HG02938 (cell line): ENCODE results near the gene EMP3.
"Not testable (repeated sequence)": the region's sequence is repeated elsewhere in the genome, so short reads cannot be mapped to it uniquely, and the experiment has no call there.

Experiments used
- ATAC-seq: cut with Tn5 transposase; IDR thresholded peaks from one replicate; pipeline ENCODE4 v1.9.1; 2021; ENCODE audit warnings: mild to moderate bottlenecking, moderate library complexity; ENCODE audit not compliant: unreplicated experiment

The EMP3 gene

DNA sequence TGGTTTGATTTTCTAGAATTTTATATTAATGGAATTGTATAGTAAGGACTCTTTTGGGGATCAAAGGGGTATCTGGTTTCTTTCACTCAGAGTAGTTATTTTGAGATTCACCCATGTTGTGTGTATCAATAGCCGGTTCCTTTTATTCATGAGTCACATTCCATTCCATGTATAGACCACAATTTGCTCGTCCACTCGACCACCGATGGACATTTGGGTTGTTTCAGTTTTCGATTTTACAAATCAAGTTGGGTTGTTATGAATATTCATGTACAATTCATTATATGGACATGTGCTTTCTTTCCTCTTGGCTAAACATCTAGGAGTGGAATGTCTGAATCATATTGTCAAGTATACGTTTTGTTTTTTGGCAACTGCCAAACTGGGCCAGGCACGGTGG is 9.6 kb upstream of the EMP3 start:
- no peak for ATAC-seq

DNA sequence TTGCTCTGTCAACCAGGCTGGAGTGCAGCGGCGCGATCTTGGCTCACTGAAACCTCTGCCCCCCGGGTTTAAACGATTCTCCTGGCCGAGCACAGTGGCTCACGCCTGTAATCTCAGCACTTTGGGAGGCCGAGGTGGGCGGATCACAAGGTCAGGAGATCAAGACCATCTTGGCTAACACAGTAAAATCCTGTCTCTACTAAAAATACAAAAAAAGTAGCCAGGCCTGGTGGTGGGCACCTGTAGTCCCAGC is 7.7 kb upstream of the EMP3 start:
- not testable (repeated sequence) for ATAC-seq

DNA sequence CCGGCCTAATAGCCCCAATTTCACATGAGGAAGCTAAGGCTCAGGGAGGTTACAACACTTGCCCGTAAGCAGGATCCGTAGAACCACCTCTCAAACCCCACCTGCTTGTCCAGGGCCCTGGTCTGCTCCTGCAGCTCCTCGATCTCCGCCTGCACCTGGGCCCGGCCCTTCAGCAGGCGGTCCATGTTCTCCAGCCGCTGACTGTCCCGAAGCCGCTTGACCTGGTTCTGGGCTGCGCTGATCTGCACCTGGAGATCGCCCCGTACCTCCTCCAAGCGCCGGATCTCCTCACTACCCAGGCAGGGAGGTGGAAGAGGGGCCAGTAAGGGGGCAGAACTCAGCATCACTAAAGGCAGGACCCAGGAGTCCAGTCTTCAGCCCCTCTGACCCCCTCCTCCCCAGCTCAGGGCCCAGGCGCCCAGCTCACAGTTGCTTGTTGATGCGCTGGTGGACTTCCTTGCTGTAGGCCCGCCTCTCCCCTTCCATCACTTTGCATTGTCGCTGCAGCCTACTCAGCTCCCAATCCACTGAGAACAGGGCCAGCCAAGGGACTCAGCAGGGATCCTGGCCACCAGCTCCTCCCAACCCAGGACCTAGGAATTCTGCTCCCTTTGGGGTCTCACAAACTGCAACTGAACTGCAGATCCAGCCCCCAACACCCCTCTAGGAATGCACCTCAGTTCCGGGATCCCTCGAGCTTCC is 6.9 kb upstream of the EMP3 start:
- ATAC-seq = no peak

DNA sequence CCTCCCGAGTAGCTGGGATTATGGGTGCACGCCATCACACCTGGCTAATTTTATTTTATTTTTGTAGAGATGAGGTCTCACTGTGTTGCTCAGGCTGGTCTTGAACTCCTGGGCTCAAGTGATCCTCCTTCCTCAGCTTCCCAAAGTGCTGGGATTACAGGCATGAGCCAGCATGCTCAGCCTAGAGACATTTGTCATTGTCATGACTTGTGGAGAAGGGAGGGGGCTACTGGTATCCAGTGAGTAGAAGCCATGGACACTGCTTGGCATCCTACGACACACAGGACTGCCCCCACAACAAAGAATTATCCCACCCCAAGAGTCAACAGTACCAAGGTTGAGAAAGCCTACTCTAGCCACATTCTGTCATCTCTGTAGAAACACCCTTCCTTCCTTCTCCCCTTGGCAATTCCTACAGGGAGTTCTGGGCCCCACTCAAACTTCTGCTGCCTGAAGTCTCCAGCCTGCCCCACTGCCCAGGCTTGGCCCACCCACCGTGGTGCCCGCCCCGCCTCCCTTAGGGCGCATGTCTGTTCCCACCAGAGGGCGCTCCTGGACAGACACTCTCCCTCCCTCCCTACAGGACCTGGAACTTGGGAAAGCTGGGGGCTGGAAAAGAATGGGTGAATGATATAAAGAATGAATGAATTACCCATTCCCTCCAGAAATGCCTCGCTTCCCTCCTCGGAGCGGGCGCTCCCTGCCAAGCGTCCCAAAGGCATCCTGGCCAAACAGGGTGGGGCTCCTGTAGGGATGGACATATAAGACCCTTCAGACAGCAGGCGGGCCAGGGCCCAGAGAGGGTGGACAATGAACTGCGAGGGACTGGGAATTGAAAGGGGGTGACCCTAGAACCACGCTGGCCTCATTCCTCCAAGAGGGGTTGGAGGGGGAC is 5.5 kb upstream of the EMP3 start:
- no peak for ATAC-seq

DNA sequence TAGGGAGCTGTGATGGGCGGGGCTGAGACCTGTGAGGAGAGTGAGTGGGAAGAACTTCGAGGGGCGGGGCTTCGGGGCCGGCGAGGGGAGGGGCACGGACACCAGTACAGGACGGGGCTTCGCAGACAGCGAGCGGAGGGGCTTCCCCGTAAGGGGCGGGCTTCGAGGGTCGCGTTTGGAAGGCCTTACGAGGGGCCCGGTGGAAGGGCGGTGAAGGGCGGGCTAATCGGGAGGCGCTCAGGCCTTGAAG is 4.1 kb upstream of the EMP3 start:
- ATAC-seq = peak; percentile 48

DNA sequence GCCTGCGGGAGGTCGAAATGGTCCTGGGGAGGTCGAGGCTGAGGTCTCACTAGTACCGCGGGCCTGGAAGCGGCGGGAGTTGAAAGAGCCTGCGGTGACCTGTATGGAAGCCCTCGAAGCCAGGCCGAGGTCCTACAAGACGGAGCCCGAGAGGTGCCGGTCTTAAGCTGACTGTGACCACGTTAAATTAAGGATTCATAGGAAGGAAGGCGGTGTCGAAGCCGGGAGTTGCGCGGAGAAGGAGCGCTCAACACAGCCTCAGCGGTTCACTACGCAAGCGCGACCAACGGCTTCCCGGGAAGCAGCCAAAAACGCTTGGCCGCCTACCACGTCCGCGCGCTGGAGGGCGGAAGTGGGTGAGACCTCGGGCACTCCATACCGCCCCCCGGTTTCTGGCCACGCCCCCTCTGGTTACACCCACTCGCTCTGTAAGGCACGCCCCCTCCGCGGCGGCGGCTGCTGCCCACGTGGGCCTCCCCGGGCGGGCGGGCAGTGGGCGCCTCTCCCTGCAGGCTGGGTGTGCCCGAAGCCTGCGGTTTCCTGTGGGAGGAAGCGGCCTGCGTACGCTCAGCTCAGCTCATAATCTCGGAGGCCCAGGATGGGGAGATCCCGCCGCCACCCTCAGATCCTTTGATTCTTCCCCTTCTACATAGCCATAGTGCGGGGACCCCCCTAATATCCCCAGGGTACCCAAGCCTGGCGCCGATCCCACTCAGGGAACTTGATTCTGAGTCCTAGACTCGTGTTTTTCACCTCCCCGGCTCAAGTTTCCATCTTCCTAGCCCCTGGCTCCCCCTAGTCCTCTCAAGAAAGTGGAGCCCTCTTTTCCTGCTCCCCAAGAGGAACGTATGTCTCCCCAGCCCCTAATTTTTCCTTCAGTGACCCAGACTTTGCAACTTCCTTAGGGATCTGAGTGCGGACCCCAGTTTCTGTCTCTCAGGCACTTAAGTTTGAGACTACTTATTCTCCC is 3.4 kb upstream of the EMP3 start:
- peak; percentile 54 for ATAC-seq

DNA sequence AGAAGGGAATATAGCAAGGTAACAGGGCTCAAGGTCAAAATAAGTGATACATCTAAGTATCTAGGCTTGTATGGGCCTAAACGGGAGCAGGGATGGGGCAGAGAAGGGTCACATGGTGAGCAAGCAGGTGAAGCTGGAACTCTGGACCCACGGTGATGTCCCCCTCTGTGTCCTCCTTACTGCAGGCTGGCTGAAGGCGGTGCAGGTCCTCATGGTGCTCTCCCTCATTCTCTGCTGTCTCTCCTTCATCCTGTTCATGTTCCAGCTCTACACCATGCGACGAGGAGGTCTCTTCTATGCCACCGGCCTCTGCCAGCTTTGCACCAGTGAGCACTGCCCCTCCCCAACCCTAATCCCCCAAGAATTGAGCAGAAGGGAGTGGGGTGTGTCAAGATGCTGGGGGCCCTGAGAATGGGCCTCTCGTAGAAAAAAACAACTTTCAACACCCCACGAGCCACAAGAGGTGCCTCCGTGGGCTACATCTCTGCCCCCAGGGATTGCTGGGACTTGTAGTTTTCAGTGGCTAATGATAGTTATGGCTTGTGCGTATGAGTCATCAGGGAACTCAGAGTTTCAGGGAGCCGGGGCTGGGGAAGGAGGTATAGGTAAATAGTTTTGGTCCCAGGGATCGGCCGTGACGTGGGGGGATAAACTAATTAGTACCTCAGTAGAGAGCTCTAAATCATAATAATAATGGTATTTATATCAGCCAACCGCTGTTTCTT is 4.0 kb downstream of the EMP3 start:
- no peak for ATAC-seq

DNA sequence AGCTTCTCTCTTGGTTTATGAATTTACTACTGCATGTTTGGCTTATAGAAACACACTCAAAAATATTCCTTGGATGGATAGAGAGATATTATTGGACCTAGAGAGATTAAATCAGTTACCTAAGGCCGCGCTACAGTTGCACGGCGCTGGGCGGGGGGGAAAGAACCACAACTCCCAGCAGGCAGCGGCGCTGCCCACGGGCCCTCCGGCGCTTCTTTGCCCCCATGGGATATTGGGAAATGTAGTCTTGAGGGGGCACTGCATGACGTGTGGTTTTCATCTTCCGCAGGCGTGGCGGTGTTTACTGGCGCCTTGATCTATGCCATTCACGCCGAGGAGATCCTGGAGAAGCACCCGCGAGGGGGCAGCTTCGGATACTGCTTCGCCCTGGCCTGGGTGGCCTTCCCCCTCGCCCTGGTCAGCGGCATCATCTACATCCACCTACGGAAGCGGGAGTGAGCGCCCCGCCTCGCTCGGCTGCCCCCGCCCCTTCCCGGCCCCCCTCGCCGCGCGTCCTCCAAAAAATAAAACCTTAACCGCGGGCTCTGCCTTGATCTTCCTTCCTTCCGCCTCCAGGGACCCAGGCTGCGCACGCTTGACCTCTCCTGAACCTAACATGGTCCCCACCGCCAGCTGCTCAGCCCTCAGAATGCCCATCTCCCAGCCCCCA is 4.8 kb downstream of the EMP3 start:
- ATAC-seq = no peak

DNA sequence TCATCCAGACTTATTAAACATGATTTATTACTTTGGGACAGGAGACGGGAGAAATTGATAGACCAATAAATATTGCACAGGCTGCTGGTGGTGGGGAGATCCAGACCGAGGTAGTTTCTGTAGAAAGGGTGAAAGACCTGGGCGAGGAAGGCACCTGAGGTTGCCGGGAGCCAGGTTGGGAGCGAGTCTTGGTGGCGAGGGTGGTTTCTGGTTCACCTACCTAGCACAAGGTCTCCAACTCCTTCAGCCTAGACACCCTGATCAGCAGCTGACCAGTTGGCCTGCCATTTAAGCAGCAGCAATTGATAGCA is 7.0 kb downstream of the EMP3 start:
- ATAC-seq = no peak

DNA sequence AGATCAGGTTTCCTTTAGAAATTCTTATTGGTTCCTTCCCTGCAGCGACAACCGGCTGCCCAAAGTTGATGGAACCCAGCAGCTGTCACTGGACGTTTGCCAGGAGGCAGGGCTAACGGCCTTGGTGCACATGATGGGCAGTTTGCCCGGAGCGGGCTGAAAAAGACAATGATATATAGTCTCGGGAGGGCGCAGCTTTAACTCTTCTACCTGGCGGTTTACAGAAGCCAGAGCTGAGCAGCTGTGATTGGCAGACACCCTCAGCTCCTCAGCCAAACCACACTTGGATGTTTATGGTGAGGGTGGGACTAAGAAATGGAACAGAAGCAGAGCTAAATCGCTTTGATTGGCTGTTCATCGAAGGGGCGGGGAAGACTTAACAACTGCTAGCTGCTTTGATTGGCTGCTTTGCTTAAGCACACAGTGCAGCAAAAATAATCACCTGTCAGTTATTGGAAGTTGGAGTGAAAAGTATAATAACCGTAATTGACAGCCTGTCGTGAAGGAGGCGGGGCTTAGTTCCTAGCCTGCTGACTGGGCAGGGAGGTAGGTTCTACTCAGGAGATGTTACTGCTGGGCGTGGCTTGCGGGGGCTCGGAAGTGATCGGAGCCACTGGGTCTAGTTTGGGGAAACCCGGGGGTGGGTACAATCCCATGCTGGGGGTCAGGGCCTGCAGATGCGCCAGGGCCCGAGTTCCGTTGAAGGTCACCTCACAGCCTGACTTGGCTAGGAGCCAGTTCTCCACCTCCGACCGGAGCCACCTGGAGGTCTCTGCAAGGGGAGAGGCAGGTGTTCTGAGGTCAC is 7.5 kb downstream of the EMP3 start:
- ATAC-seq = peak; percentile 59

DNA sequence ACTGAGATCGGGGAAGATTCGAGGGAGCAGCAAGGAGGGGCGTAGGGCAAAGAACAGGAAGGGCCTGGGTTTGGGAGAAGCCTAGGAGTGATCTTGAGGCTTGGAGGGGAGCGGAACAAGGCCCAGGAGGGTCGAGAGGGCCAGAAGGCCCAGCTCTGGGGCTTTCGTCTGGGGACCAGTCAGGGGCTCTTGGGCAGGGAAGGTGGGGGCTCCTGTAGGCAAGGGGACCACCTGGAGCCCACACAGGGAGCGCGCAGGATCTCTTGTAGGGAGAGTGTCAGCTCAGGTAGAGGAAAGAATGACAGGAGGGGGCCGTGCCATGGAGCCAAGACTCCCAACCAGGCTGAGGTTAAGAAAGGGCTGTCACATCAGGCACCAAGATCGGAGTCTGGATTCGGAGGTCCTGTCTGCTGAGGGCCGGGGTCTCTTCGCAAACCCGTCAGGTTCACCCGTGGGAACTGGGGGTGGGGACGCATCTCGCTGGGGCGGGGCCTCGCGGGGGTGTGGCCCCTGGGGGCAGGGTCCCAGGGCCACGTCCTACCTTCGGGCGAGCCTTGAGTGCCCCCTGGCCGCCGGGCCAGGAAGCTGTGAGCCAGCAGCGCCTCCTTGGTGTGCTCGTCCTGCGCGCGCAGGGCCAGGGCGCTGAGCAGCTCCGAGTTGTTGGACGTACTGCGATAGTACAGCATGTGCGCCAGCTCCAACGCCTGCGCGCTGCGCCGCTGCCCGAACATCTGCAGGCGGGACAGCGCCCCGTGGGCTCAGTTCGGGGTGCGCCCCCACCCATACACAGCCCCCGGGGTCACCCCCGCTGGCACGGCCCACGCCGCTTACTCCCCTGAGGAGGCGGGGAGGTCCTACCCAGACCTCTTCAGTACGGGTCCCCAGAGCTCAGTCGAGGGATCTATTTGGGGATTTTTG is 8.4 kb downstream of the EMP3 start:
- ATAC-seq = no peak

DNA sequence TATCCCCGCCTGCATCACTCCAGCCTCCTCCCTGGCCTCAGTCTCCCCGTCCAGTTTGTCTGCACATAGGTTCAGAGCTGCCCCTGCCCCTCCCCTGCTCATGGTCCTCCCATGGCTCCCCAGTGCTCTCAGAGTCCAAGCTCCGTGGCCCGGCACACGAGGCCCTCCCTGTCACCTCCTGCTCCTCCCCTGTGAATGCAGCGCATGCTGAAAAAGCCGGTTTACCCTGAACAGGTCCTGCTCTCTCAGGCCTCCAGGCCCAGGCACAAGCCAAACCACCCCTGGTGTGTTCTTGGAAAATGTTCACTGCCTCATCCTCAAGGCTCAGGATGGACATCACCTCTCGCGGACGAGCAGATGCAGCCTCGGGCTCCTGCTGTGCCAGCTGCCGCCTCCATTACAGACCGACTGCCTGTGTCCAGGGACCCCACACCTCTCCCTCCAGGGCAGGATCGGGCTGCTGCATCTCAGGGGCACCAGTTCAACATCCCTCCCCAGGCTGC is 13.0 kb downstream of the EMP3 start:
- ATAC-seq = no peak

DNA sequence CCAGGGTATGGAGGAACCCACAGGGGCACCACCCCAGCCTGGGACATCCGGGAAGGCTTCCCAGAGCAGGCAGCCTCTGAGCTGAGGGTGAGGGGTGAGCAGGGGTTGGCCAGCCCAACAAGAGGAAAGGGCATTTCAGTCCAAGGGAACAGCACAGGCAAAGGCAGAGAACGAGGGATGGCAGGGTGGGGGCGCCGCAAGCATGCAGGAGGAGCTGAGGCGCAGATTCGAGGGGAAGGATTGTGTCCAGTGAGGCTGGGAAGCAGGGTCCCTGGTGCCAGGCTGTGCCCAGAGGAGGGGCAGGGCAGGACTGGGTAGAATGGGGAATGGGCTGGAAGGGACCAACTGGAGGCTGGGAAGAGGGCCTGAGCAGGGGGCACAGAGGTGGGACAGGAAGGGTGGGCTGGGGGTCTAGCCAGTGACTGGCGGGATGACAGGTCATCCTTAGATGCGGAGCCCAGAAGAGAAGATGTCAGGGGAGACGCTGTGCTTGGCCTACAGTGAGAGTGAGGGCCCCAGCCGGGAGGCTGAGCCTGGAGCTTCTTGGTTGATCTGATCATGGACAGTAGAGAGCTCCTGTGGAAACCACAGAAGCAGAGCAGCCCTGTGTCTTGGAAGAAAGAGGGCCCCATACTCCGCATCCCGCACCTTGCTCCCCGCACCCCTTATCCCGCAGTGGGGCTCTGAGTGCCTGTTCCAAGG is 13.6 kb downstream of the EMP3 start:
- no peak for ATAC-seq

DNA sequence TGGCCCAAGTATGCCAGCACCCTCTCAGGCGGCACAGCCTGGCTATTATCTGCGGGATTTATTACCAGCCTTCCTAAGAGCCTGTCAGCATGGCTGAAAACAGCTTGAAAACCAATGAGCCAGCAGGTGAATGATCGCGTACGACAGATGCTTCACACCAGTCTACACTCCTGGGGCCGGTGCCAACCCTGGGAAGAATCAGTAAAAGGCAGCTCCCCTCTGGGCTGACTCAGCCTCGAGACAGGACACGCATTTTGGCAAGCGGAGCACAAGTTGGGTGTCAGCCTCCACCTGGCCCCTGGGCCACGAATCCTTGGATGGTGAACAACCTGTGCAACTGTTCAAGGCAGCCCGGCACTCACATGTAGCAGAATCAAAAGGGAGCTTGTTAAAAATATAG is 15.6 kb downstream of the EMP3 start:
- no peak for ATAC-seq

DNA sequence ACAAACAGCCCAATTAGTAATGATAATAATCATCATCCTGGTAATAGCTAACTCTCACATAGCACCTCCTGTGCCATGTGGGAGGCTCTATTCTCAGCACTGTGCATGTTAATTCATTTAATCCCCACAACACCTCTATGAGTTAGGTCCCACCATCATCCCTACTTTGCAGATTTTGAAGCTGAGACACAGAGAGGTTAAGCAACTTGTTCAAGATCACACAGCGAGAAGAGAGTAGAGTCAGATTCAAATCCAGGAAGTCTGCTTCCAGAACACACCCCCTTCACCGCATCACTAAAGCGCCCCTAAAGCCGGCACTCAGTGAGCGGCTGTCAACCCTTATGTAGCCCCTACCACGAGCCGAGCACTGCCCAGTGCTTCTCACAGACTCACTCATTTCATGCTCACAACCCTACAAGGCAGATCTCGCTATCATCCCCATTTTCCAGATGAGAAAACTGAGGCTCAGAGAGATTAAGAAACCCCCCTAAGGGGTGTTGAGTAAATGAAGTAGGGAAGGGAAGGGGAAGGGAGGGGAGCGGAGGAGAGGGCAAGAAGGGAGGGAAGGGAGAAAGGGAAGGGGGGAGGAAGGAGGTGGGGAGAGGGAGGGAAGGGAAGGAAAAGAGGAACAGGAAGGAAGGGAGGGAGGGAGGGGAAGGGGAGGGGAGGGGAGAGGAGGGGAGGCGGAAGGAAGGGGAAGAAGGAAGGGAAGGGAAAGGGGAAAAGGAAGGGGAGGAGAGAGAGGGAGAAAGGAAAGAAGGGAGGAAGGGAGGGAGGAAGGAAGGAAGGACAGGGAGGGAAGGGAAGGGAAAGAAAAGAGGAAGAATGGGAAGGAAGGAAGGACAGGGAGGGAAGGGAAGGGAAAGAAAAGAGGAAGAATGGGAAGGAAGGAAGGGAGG is 16.4 kb downstream of the EMP3 start:
- no peak for ATAC-seq

DNA sequence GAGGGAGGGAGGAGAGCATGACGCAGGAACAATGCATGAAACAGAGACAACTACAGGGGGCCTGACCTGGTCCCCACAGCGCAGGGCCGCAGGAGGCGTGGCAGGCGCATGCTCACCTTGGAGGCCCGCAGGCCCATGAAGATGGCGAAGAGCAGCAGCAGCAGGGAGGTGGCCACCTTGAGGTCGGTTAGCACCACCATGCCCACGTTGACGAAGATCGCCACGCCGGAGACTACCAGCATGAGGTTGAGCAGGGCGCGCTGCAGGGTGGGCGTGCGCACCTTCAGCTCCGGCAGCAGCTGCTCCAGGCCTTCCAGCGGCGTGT is 17.0 kb downstream of the EMP3 start:
- no peak for ATAC-seq

DNA sequence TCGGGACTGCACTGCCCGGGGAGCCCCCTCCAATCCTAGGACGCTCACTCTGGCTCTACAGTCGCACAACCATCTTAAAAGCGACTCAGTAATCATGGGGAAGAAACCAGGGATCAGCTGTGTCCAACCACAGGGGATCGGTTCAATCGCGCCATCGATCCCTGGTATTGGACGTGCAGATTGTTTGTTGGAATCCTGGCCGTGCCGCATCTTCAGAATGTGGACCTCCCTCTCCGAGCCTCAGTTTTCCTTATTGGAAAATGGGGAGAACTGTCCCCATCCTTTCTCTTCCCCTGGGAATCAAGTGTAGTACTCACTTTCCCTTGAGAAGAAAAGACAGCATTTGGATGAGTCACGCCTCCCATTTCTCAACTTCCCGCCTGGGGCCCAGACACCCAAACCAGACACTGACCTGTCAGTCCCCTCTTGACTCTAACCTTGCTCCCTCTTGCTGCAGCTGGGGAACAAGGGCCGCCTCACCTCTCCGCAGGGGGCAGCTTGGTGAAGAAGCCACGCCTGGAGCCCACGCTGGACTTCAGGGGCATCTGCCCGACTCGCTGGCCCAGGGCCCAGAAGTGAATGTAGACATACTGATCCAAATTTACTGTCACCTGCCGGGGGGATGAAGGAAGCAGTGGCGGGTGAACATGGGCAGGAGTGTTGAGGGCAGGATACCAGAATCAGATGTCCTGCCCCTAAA is 17.6 kb downstream of the EMP3 start:
- no peak for ATAC-seq
